Naive B cell (primary cell): ENCODE data around the gene PJA1. TPM values are rescaled to one million over a fixed set of nuclear protein-coding genes. Genes with fewer than 3 reads are reported as not detected.

Experiments used
- ATAC-seq, 2 donors: fragments of 150-1000 bp; cut with Tn5 transposase; 2 replicates each; pipeline ENCODE4 v1.10.0; 2021; ENCODE audit warnings: low read depth in 2 of 2, mild to moderate bottlenecking in 2 of 2, moderate library complexity in 2 of 2
- DNase-seq: peaks from one replicate; pipeline ENCODE4 v3.0.0; 2022
- H3K27ac Mint-ChIP-seq, 6 donors: one replicate each; pipeline ENCODE4 v1.8.0; 2020 to 2022; ENCODE audit warnings: mild to moderate bottlenecking in 6 of 6, mixed read lengths in 6 of 6, moderate library complexity in 5 of 6, inconsistent platforms in 2 of 6
- H3K27me3 Mint-ChIP-seq, 3 donors: one replicate each; pipeline ENCODE4 v1.8.0; 2021 to 2022; ENCODE audit warnings: mixed read lengths in 3 of 3, mild to moderate bottlenecking in 1 of 3
- H3K36me3 Mint-ChIP-seq, 2 donors: one replicate each; pipeline ENCODE4 v1.8.0; 2020 to 2022; ENCODE audit warnings: mixed read lengths in 2 of 2, inconsistent platforms in 1 of 2, mild to moderate bottlenecking in 1 of 2
- H3K4me1 Mint-ChIP-seq, 3 donors: one replicate each; pipeline ENCODE4 v1.8.0; 2020 to 2022; ENCODE audit warnings: mixed read lengths in 3 of 3, inconsistent platforms in 1 of 3, mild to moderate bottlenecking in 1 of 3, moderate library complexity in 1 of 3
- H3K4me3 Mint-ChIP-seq, 8 donors: one replicate each; pipeline ENCODE4 v1.8.0; 2020 to 2022; ENCODE audit warnings: mild to moderate bottlenecking in 8 of 8, mixed read lengths in 8 of 8, moderate library complexity in 8 of 8, inconsistent platforms in 2 of 8
- H3K9me3 Mint-ChIP-seq, 7 donors: one replicate each; pipeline ENCODE4 v1.8.0; 2020 to 2022; ENCODE audit warnings: mixed read lengths in 7 of 7, mild to moderate bottlenecking in 5 of 7, inconsistent platforms in 2 of 7, moderate library complexity in 1 of 7
- polyA plus RNA-seq, 6 donors: library from polyadenylated mRNA; unstranded; fragments of 300-500 nt; fragmentation: Illumina TruSeq; gene quantifications; one replicate each; pipeline ENCODE4 v1.2.3, GENCODE V29; 2021; ENCODE audit warnings: low read depth in 6 of 6

PJA1 gene
- polyA plus RNA-seq, 6 donors from 2014 or later, result 23.7 to 54.2 (median 39.2) TPM

- Mint-ChIP-seq H3K4me3 (peak overlapping the region in 1 of 8 donors; percentile 64), H3K27me3 (no peaks in the 10 kb centered on the region), H3K27ac (no peak overlapping the region), H3K36me3 (peaks cover 0 to 11% of the 10 kb centered on the region in 2 donors), H3K9me3 (no peaks in the 10 kb centered on the region), H3K4me1 (peaks cover 14 to 23% (median 21%) of the 10 kb centered on the region in 3 donors)
- DNase-seq (no peak), ATAC-seq (no peak)
Measured at GRCh38 chrX:69161371-69161770, 3.9 kb downstream of the PJA1 start.

GRCh38 chrX:69158166-69158980 is 6.9 kb downstream of the PJA1 start:
- no peaks in the 10 kb centered on the region for H3K27me3 Mint-ChIP-seq
- peaks cover 0 to 11% of the 10 kb centered on the region in 2 donors for H3K36me3 Mint-ChIP-seq
- ATAC-seq, result peak; percentile 51 to 52
- H3K27ac Mint-ChIP-seq, result peak overlapping the region in 1 of 6 donors; percentile 61
- DNase-seq, result no peak
- H3K4me3 Mint-ChIP-seq, result no peak overlapping the region
- H3K9me3 Mint-ChIP-seq, result no peaks in the 10 kb centered on the region
- peaks cover 2 to 10% (median 9%) of the 10 kb centered on the region in 3 donors for H3K4me1 Mint-ChIP-seq

- H3K9me3 Mint-ChIP-seq, result peaks cover 0 to 2% (median 0%) of the 10 kb centered on the region in 7 donors
- H3K4me1 Mint-ChIP-seq, result no peaks in the 10 kb centered on the region
- H3K4me3 Mint-ChIP-seq, result no peak overlapping the region
- no peaks in the 10 kb centered on the region for H3K27me3 Mint-ChIP-seq
- no peak overlapping the region for H3K27ac Mint-ChIP-seq
- peaks cover 0 to under 1% of the 10 kb centered on the region in 2 donors for H3K36me3 Mint-ChIP-seq
- ATAC-seq, result no peak
- no peak for DNase-seq
Measured at GRCh38 chrX:69156638-69157037, 8.6 kb downstream of the PJA1 start.

- Mint-ChIP-seq H3K4me1 (no peaks in the 10 kb centered on the region), H3K27ac (no peak overlapping the region), H3K4me3 (no peak overlapping the region), H3K36me3 (no peaks in the 10 kb centered on the region), H3K9me3 (peaks cover 0 to 2% (median 0%) of the 10 kb centered on the region in 7 donors), H3K27me3 (peaks cover 5 to 6% (median 5%) of the 10 kb centered on the region in 3 donors)
- ATAC-seq, result no peak
- no peak for DNase-seq
Measured at GRCh38 chrX:69155786-69156520, 9.3 kb downstream of the PJA1 start.

GRCh38 chrX:69154051-69154450 is 11.2 kb downstream of the PJA1 start:
- Mint-ChIP-seq H3K27ac (no peak overlapping the region), H3K36me3 (no peaks in the 10 kb centered on the region), H3K9me3 (peaks cover 0 to 2% (median 0%) of the 10 kb centered on the region in 7 donors), H3K27me3 (peaks cover 5 to 18% (median 13%) of the 10 kb centered on the region in 3 donors), H3K4me3 (no peak overlapping the region), H3K4me1 (no peaks in the 10 kb centered on the region)
- no peak for ATAC-seq
- no peak for DNase-seq

GRCh38 chrX:69153060-69153730 is 12.1 kb downstream of the PJA1 start:
- no peak overlapping the region for H3K27ac Mint-ChIP-seq
- no peak overlapping the region for H3K4me3 Mint-ChIP-seq
- H3K4me1 Mint-ChIP-seq, result no peaks in the 10 kb centered on the region
- peaks cover 0 to 2% (median 0%) of the 10 kb centered on the region in 7 donors for H3K9me3 Mint-ChIP-seq
- ATAC-seq (no peak), DNase-seq (no peak)
- H3K36me3 Mint-ChIP-seq, result no peaks in the 10 kb centered on the region
- peaks cover 8 to 23% (median 13%) of the 10 kb centered on the region in 3 donors for H3K27me3 Mint-ChIP-seq

- Mint-ChIP-seq H3K27me3 (peaks cover 9 to 26% (median 13%) of the 10 kb centered on the region in 3 donors), H3K27ac (no peak overlapping the region), H3K4me3 (no peak overlapping the region), H3K9me3 (peaks cover 0 to 2% (median 0%) of the 10 kb centered on the region in 7 donors), H3K4me1 (no peaks in the 10 kb centered on the region), H3K36me3 (no peaks in the 10 kb centered on the region)
- DNase-seq, result no peak
- ATAC-seq, result no peak
Measured at GRCh38 chrX:69152417-69152841, 12.8 kb downstream of the PJA1 start.

GRCh38 chrX:69151866-69152284 is 13.4 kb downstream of the PJA1 start:
- ATAC-seq (no peak), DNase-seq (no peak)
- no peaks in the 10 kb centered on the region for H3K36me3 Mint-ChIP-seq
- H3K4me3 Mint-ChIP-seq, result peak overlapping the region in 1 of 8 donors; percentile 22
- no peaks in the 10 kb centered on the region for H3K4me1 Mint-ChIP-seq
- H3K9me3 Mint-ChIP-seq, result peaks cover 0 to 2% (median 0%) of the 10 kb centered on the region in 7 donors
- H3K27me3 Mint-ChIP-seq, result peaks cover 9 to 26% (median 13%) of the 10 kb centered on the region in 3 donors
- H3K27ac Mint-ChIP-seq, result no peak overlapping the region

- ATAC-seq (no peak), DNase-seq (no peak)
- Mint-ChIP-seq H3K9me3 (peaks cover 0 to 2% (median 0%) of the 10 kb centered on the region in 7 donors), H3K36me3 (no peaks in the 10 kb centered on the region), H3K27ac (peak overlapping the region in 1 of 6 donors; percentile 70), H3K4me1 (no peaks in the 10 kb centered on the region), H3K4me3 (no peak overlapping the region), H3K27me3 (peaks cover 9 to 34% (median 13%) of the 10 kb centered on the region in 3 donors)
Measured at GRCh38 chrX:69150281-69150960, 14.8 kb downstream of the PJA1 start.

GRCh38 chrX:69149466-69150280 is 15.6 kb downstream of the PJA1 start:
- Mint-ChIP-seq H3K36me3 (no peaks in the 10 kb centered on the region), H3K4me1 (no peaks in the 10 kb centered on the region), H3K27me3 (peaks cover 9 to 34% (median 13%) of the 10 kb centered on the region in 3 donors), H3K4me3 (peak overlapping the region in 1 of 8 donors; percentile 31), H3K27ac (no peak overlapping the region), H3K9me3 (peaks cover 0 to 2% (median 0%) of the 10 kb centered on the region in 7 donors)
- DNase-seq, result no peak
- no peak for ATAC-seq

GRCh38 chrX:69148946-69149345 is 16.3 kb downstream of the PJA1 start:
- Mint-ChIP-seq H3K4me1 (no peaks in the 10 kb centered on the region), H3K36me3 (no peaks in the 10 kb centered on the region), H3K9me3 (peaks cover 0 to 2% (median 0%) of the 10 kb centered on the region in 7 donors), H3K27ac (no peak overlapping the region), H3K27me3 (peaks cover 9 to 34% (median 13%) of the 10 kb centered on the region in 3 donors), H3K4me3 (no peak overlapping the region)
- DNase-seq (no peak), ATAC-seq (no peak)

GRCh38 chrX:69146739-69147138 is 18.5 kb downstream of the PJA1 start:
- no peaks in the 10 kb centered on the region for H3K4me1 Mint-ChIP-seq
- ATAC-seq (no peak), DNase-seq (no peak)
- H3K9me3 Mint-ChIP-seq, result no peaks in the 10 kb centered on the region
- peaks cover 9 to 34% (median 13%) of the 10 kb centered on the region in 3 donors for H3K27me3 Mint-ChIP-seq
- H3K4me3 Mint-ChIP-seq, result peak overlapping the region in 1 of 8 donors; percentile 10
- H3K27ac Mint-ChIP-seq, result peak overlapping the region in 1 of 6 donors; percentile 30
- H3K36me3 Mint-ChIP-seq, result no peaks in the 10 kb centered on the region
